Measurements from ENCODE around the gene NRG3.

Gene NRG3

GRCh38 chr10:82124713-82125112 lies 249.7 kb downstream of the NRG3 start:
- no peak overlapping the region for H3K4me3 ChIP-seq (ENCODE audit: low read depth, low read length)
- H3K4me1 ChIP-seq, result no peaks in the 10 kb centered on the region
- no peaks in the 10 kb centered on the region for H3K9me3 ChIP-seq
- TF ChIP-seq, protein P1, sequence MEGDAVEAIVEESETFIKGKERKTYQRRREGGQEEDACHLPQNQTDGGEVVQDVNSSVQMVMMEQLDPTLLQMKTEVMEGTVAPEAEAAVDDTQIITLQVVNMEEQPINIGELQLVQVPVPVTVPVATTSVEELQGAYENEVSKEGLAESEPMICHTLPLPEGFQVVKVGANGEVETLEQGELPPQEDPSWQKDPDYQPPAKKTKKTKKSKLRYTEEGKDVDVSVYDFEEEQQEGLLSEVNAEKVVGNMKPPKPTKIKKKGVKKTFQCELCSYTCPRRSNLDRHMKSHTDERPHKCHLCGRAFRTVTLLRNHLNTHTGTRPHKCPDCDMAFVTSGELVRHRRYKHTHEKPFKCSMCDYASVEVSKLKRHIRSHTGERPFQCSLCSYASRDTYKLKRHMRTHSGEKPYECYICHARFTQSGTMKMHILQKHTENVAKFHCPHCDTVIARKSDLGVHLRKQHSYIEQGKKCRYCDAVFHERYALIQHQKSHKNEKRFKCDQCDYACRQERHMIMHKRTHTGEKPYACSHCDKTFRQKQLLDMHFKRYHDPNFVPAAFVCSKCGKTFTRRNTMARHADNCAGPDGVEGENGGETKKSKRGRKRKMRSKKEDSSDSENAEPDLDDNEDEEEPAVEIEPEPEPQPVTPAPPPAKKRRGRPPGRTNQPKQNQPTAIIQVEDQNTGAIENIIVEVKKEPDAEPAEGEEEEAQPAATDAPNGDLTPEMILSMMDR (IDR thresholded peaks at IDR 0.05; ENCODE audit: low read depth, low read length), result no peak
- no peaks in the 10 kb centered on the region for H3K36me3 ChIP-seq
- no peaks in the 10 kb centered on the region for H3K27me3 ChIP-seq
- no peak for DNase-seq

DNA sequence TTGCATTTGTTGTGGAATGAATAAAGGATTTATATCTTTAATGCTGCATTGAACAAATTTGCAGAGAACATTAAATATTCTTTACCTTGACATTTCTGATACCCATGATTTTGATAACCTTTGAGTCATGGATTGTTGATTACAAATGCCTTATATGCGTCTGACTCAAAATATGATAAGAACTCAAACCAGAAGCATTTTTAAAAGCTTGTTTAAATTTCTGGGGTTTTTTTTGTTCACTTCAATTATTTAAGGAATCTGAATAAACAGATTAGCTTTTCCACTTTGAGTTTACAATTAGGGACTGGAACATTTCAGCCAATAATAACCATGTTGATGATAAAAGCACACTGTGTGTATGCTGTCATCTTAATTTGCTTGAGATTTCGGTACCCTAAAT lies 253.5 kb downstream of the NRG3 start:
- Histone ChIP-seq H3K4me3 (ENCODE audit: low read depth, low read length) (no peak overlapping the region), H3K36me3 (no peaks in the 10 kb centered on the region), H3K27me3 (no peaks in the 10 kb centered on the region), H3K4me1 (no peaks in the 10 kb centered on the region), H3K9me3 (no peaks in the 10 kb centered on the region)
- DNase-seq, result no peak
- TF ChIP-seq, protein P1 (IDR thresholded peaks at IDR 0.05; ENCODE audit: low read depth, low read length), result no peak

DNA sequence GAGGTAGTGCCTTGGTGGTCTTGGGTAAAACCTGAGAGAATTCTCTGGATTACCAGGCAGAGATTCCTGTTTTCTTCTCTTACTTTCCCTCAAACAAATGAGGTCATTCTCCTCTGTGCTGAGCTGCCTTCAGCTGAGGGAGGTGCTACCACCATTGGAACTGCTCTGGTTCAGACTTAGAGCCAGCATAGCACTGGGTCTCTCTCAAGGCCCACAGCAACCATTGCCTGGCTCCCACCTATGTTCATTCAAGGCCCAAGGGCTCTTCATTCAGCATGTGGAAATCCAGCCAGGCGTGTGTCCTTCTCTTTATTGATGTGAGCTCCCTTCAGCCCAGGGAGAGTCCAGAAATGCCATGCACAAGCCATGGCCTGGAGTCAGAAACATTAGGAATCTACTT lies 261.1 kb downstream of the NRG3 start:
- TF ChIP-seq, protein P1 (IDR thresholded peaks at IDR 0.05; ENCODE audit: low read depth, low read length), result no peak
- Histone ChIP-seq H3K4me3 (ENCODE audit: low read depth, low read length) (no peak overlapping the region), H3K9me3 (no peaks in the 10 kb centered on the region), H3K27me3 (no peaks in the 10 kb centered on the region), H3K36me3 (no peaks in the 10 kb centered on the region), H3K4me1 (no peaks in the 10 kb centered on the region)
- DNase-seq, result no peak

DNA sequence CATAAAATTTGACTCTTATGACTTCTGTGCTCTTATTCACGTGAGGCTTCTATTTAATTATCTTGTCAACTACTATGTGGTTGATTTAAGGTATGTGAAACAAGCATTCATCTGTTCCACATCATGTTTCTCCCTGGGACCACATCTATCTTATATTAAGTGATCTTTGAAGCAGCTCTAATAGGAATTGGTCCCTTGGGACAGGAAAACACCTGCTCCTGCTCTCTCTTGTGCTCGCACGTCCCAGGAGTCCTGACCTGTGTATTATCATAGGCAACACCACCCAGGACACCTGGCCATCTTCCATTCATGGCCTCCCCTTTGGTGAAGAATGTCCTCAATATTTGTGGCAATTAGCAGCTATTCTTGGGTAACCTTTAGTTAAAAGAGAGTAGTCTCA lies 269.2 kb downstream of the NRG3 start:
- TF ChIP-seq, protein P1 (IDR thresholded peaks at IDR 0.05; ENCODE audit: low read depth, low read length), result no peak
- no peak for DNase-seq
- Histone ChIP-seq H3K9me3 (no peaks in the 10 kb centered on the region), H3K27me3 (no peaks in the 10 kb centered on the region), H3K4me1 (no peaks in the 10 kb centered on the region), H3K4me3 (ENCODE audit: low read depth, low read length) (no peak overlapping the region), H3K36me3 (no peaks in the 10 kb centered on the region)

- peaks cover 11% of the 10 kb centered on the region for H3K4me1 ChIP-seq
- TF ChIP-seq, protein P1 (IDR thresholded peaks at IDR 0.05; ENCODE audit: low read depth, low read length), result no peak
- H3K4me3 ChIP-seq (ENCODE audit: low read depth, low read length), result no peak overlapping the region
- DNase-seq, result no peak
- H3K36me3 ChIP-seq, result no peaks in the 10 kb centered on the region
- no peaks in the 10 kb centered on the region for H3K27me3 ChIP-seq
- no peaks in the 10 kb centered on the region for H3K9me3 ChIP-seq
Observed at GRCh38 chr10:82148764-82149163, 273.8 kb downstream of the NRG3 start.

GRCh38 chr10:82149674-82150073 lies 274.7 kb downstream of the NRG3 start:
- H3K9me3 ChIP-seq, result no peaks in the 10 kb centered on the region
- no peaks in the 10 kb centered on the region for H3K27me3 ChIP-seq
- TF ChIP-seq, protein P1 (IDR thresholded peaks at IDR 0.05; ENCODE audit: low read depth, low read length), result no peak
- H3K36me3 ChIP-seq, result no peaks in the 10 kb centered on the region
- H3K4me1 ChIP-seq, result peaks cover 11% of the 10 kb centered on the region
- H3K4me3 ChIP-seq (ENCODE audit: low read depth, low read length), result no peak overlapping the region
- DNase-seq, result no peak

Measured in BE2C (cell line).